Small intestine (tissue), 7 donors: ENCODE data around the gene RANBP3L. TPM values are rescaled to one million over a fixed set of nuclear protein-coding genes. Genes with fewer than 3 reads are reported as not detected.

Experiments
- DNase-seq, 2 donors: peaks; one replicate each; pipeline versions ENCODE4 v3.0.0 to v3.0.0-alpha.2; 2013
- FAIRE-seq: peaks from 2 replicates; lab custom pipeline; 2012; peaks lifted over from hg19 to GRCh38; lab: Jason Lieb, UNC
- H3K27ac ChIP-seq, 3 donors: one replicate each; pipeline ENCODE4 v1.5.1; 2013; ENCODE audit warnings: low read length in 2 of 3, mild to moderate bottlenecking in 2 of 3, control low read depth in 1 of 3, inconsistent platforms in 1 of 3, low read depth in 1 of 3, moderate library complexity in 1 of 3
- H3K27me3 ChIP-seq, 3 donors: one replicate each; pipeline ENCODE4 v1.6.1; 2013; ENCODE audit warnings: low read length in 3 of 3, inconsistent platforms in 1 of 3; ENCODE audit not compliant: control insufficient read depth in 3 of 3, insufficient read depth in 3 of 3
- H3K36me3 ChIP-seq, 3 donors: one replicate each; pipeline ENCODE4 v1.6.1; 2013; ENCODE audit warnings: low read length in 3 of 3, inconsistent platforms in 1 of 3, low read depth in 1 of 3, mild to moderate bottlenecking in 1 of 3, moderate library complexity in 1 of 3; ENCODE audit not compliant: control insufficient read depth in 3 of 3, insufficient read depth in 2 of 3
- H3K4me1 ChIP-seq, 3 donors: one replicate each; pipeline ENCODE4 v1.6.1; 2013; ENCODE audit warnings: low read length in 2 of 3, inconsistent platforms in 1 of 3, low read depth in 1 of 3, mild to moderate bottlenecking in 1 of 3, moderate library complexity in 1 of 3; ENCODE audit not compliant: control insufficient read depth in 3 of 3, insufficient read depth in 2 of 3
- H3K4me3 ChIP-seq, 3 donors: one replicate each; pipeline ENCODE4 v1.5.1; 2013; ENCODE audit warnings: low read length in 3 of 3, control low read depth in 1 of 3, inconsistent platforms in 1 of 3, low read depth in 1 of 3, mild to moderate bottlenecking in 1 of 3, moderate library complexity in 1 of 3
- H3K9me3 ChIP-seq, 2 donors: one replicate each; pipeline ENCODE4 v1.6.1; 2013; ENCODE audit warnings: low read depth in 1 of 2, low read length in 1 of 2; ENCODE audit not compliant: control insufficient read depth in 2 of 2, insufficient read depth in 1 of 2
- WGBS, 3 donors: extraction: QIAGEN DNeasy Blood & Tissue Kit; methylation state at CpG; one replicate each; pipeline ENCODE4 v1.1.7; 2013; 5-methylcytosine and 5-hydroxymethylcytosine counted together
- polyA plus RNA-seq, 4 donors: library from polyadenylated mRNA; stranded (reverse) in 3 of 4; unstranded in 1 of 4; fragments of 200-250 nt in 3 of 4; fragments of 120-200 nt in 1 of 4; gene quantifications; one replicate each; pipeline versions ENCODE4 v1.2.1 to v1.2.3, GENCODE V29; 2013
- donor health status: healthy with polysubstance abuse.
- donor health status: control.
- donor health status: control.
- donor health status: Bipolar disorder and iron deficiency.
- donor health status: healthy.

The RANBP3L gene
- polyA plus RNA-seq, 4 donors, result 0.25 to 0.31 TPM; not detected in 2

GRCh38 chr5:36276864-36277263 is 24.8 kb downstream of the RANBP3L start:
- Histone ChIP-seq H3K27ac (no peak overlapping the region), H3K27me3 (no peaks in the 10 kb centered on the region), H3K4me1 (no peaks in the 10 kb centered on the region), H3K9me3 (no peaks in the 10 kb centered on the region), H3K36me3 (no peaks in the 10 kb centered on the region), H3K4me3 (no peak overlapping the region)
- DNase-seq, result no peak
- FAIRE-seq, result no peak

- 67 to 77% (median 69%) methylated on average over 6 of the region's 6 CpGs for WGBS, 3 donors
- no peak overlapping the region for H3K4me3 ChIP-seq
- H3K27me3 ChIP-seq, result no peaks in the 10 kb centered on the region
- DNase-seq (no peak), FAIRE-seq (no peak)
- no peaks in the 10 kb centered on the region for H3K36me3 ChIP-seq
- no peaks in the 10 kb centered on the region for H3K4me1 ChIP-seq
- no peak overlapping the region for H3K27ac ChIP-seq
- H3K9me3 ChIP-seq, result no peaks in the 10 kb centered on the region
Observed at GRCh38 chr5:36273809-36274526, 27.7 kb downstream of the RANBP3L start.

- DNase-seq (no peak), FAIRE-seq (no peak)
- Histone ChIP-seq H3K4me3 (no peak overlapping the region), H3K27me3 (no peaks in the 10 kb centered on the region), H3K4me1 (no peaks in the 10 kb centered on the region), H3K27ac (no peak overlapping the region), H3K36me3 (no peaks in the 10 kb centered on the region), H3K9me3 (no peaks in the 10 kb centered on the region)
- WGBS, 3 donors, result 89 to 94% (median 93%) methylated on average over 2 of the region's 2 CpGs
Observed at GRCh38 chr5:36272136-36272690, 29.5 kb downstream of the RANBP3L start.

GRCh38 chr5:36270876-36271575 is 30.7 kb downstream of the RANBP3L start:
- FAIRE-seq (peak; percentile 5), DNase-seq (no peak)
- H3K4me3 ChIP-seq, result no peak overlapping the region
- no peaks in the 10 kb centered on the region for H3K9me3 ChIP-seq
- WGBS, 3 donors, result 71 to 74% (median 71%) methylated on average over 3 of the region's 3 CpGs
- H3K4me1 ChIP-seq, result no peaks in the 10 kb centered on the region
- no peaks in the 10 kb centered on the region for H3K27me3 ChIP-seq
- no peak overlapping the region for H3K27ac ChIP-seq
- H3K36me3 ChIP-seq, result no peaks in the 10 kb centered on the region

GRCh38 chr5:36270175-36270574 is 31.5 kb downstream of the RANBP3L start:
- Histone ChIP-seq H3K27ac (no peak overlapping the region), H3K36me3 (no peaks in the 10 kb centered on the region), H3K4me3 (no peak overlapping the region), H3K9me3 (no peaks in the 10 kb centered on the region), H3K27me3 (no peaks in the 10 kb centered on the region), H3K4me1 (no peaks in the 10 kb centered on the region)
- no peak for FAIRE-seq
- no peak for DNase-seq
- WGBS, 3 donors, result 74 to 89% (median 87%) methylated on average over 3 of the region's 3 CpGs

GRCh38 chr5:36269478-36269877 is 32.2 kb downstream of the RANBP3L start:
- Histone ChIP-seq H3K9me3 (no peaks in the 10 kb centered on the region), H3K4me3 (no peak overlapping the region), H3K36me3 (no peaks in the 10 kb centered on the region), H3K27me3 (no peaks in the 10 kb centered on the region), H3K27ac (no peak overlapping the region), H3K4me1 (no peaks in the 10 kb centered on the region)
- DNase-seq (no peak), FAIRE-seq (no peak)

- H3K27me3 ChIP-seq, result no peaks in the 10 kb centered on the region
- no peak overlapping the region for H3K27ac ChIP-seq
- no peaks in the 10 kb centered on the region for H3K9me3 ChIP-seq
- DNase-seq (no peak), FAIRE-seq (no peak)
- H3K4me1 ChIP-seq, result no peaks in the 10 kb centered on the region
- H3K36me3 ChIP-seq, result no peaks in the 10 kb centered on the region
- H3K4me3 ChIP-seq, result no peak overlapping the region
- WGBS, 3 donors, result 94 to 96% (median 95%) methylated on average over 3 of the region's 3 CpGs
Observed at GRCh38 chr5:36267905-36268304, 33.8 kb downstream of the RANBP3L start.

- no peak for DNase-seq
- Histone ChIP-seq H3K36me3 (no peaks in the 10 kb centered on the region), H3K27ac (no peak overlapping the region), H3K27me3 (no peaks in the 10 kb centered on the region), H3K9me3 (no peaks in the 10 kb centered on the region), H3K4me1 (no peaks in the 10 kb centered on the region), H3K4me3 (no peak overlapping the region)
- no peak for FAIRE-seq
- WGBS, 3 donors, result 80 to 89% (median 85%) methylated on average over 4 of the region's 4 CpGs
Observed at GRCh38 chr5:36264202-36264760, 37.4 kb downstream of the RANBP3L start.
